Non-pigmented ciliary epithelial cell (primary cell): Measurements from ENCODE around the gene CCNH.

Experiments used
- DNase-seq: peaks from one replicate; pipeline ENCODE4 v3.0.0-alpha.2; 2010; ENCODE audit warnings: low read depth

CCNH gene

DNA sequence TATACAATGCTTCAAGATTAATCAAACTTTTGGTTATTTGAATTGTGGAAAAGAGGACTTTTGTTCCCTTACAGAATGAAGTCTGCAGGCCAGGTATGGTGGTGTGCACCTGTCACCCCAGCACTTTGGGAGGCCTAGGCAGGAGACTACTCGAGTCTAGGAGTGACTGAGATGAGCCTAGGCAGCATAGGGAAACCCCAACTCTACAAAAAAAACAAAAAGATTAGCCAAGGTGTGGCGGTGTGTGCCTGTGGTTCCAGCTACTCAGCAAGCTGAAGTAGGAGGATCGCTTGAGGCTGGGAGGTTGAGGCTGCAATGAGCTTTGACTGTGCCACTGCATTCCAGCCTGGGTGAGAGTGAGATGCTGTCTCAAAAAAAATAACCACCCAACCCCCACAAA lies 9.3 kb downstream of the CCNH start:
- no peak for DNase-seq

DNA sequence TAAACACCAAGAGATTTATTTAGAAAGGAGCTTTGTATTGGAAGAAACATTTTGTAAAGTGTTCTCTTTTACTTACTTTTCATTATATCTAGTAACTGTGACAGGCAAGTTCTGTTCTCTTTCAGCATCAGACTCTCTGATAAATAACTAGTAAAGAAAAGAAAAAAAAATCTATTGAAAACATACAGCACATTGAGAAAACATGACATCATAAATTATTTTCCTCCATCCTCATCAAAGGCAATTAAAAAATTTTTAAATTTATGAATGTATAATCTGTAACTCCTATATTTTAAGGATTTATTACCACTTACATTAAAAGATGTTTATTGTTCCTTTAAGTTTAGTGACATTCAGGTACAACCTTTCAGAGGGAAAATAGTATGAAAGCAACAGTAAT lies 11.1 kb downstream of the CCNH start:
- DNase-seq: no peak

DNA sequence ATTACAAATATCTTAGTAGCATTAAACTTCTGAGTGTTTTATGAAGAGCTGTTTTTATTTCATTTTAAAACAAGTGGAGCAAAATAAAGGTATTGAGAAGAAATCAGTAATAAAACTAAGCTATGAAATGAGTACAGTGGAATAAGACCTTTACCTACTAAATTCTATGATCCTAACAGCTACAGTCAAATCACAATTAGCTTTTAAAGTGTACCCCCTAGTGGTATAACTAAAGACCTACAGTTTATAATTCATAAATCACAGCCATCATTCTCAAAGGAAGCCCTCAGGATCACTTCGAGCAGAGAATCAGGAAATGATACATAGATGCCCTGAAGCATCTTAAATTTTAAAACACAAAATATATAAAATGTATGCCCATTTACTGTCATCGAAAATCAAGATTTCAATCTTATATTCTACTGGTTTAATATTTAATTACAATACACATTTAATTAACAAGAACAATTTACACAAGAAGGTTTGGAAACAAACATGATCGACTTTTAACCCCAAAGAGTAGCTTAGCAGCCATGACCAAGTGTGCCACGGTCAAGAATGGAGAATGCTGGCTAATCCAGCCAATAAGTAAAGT lies 12.3 kb downstream of the CCNH start:
- DNase-seq: no peak

DNA sequence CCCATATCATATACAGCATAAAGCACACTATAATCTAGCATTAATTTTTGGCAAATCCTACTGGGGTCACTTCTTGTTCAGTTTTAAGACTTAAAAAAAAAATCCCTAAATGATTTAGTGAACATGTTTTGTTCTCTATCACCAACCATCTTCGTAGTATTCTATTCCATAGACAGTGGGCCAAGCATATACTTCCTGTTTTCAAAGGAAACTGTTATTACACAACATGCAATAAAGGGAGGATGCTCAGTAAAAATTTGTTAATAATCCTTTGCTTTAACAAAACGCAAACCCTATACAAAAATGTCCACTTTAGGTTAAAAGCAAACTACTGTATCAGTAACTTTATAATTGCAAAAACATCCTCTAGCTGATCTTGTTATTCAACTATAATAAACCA lies 13.0 kb downstream of the CCNH start:
- no peak for DNase-seq

DNA sequence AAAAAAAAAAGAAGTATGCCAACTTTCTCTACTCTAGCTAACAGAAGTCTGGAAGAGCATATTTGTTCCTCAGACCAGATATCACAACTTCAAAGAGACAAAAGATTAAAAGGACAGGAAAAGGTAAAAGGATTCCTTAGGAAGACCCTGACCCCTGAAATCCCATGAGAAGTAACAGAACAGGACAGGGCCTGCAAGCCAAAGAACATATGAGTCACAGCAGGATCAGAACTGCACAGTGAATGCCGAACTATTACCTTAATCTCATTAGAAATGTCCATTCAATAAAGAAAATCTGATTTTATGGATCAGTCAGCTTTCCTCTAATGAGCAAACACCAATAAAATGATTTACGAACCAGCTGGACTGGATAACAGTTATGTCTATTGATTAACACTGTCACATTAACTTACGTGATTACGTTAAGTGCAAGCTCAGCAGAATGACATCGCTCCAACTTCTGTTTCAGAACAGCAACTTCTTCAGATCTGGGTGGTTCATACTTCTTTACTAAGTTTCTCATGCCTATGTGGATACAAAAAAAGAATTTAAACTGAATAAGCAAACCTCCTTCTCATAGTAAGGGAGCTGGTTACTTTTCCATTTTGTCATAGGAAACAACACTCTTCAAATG lies 13.6 kb downstream of the CCNH start:
- no peak for DNase-seq

DNA sequence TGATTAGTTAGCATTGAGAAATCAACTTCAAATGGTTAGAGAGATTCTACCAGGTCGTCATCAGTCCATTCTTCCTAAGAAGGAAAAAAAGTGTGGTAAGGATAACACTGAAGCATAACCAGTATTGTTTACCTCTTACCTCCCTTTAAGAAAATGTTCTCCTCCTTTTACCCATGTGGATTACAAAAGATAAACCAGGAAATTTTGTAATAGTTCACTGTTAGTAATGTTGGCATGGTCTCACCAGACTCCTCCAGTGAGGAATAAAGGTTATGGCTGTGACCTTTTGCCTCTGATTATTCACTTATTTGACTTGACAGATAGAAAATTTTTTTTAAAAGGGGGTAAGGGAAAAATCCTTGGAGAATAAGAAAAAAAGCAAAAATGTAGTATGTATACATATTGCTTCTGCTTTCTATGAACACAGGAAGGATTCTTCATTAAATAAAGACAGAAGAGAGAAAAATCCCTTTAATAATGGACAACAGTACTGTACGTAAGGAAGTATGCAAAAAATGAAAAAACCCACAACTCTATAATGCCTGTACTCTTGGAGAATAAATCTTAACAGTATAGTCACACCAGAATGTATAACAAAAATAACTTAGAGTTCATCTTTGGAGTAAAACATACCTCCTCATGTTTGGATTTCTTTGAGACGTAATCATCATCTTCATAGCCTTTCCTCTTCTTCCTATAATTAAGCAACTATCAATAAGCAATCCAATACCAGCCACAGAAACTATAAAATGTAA lies 18.1 kb downstream of the CCNH start:
- DNase-seq: no peak

DNA sequence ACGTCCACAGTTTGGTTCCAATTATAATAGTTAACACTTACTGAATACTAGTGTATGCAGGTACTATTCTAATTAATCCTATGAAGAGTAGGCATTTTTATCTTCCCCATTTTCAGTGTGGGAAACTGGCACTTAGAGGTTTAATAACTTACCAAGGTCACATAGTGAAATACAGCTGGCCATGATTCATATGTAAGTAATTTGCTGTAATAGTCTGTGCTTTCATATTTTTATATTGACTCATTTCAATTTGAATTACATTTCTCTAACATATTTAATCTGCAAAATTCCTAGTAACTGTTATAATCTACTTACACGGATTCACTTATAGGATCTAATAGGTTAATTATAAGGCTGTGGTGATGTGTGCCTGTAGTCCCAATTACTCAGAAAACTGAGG lies 19.4 kb downstream of the CCNH start:
- peak; percentile 68 for DNase-seq

DNA sequence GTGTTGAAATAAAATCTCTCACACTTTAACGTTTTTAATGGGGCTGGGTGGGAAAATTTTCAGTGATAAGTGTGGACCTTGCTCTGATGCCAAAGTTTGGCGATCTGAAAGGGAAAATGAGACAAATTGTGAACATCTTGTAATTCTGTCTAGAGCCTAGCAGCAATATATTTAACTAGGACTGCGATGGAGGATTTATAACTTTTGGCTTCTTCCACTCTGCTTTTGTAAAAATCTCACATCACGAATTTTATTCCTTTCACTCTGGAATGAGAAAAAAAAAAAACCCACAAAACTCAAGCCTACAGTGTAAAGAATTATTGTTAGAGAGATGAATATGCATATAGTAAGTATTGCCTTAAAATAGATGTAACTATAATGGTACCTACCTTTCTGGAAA lies 19.9 kb downstream of the CCNH start:
- DNase-seq: no peak

DNA sequence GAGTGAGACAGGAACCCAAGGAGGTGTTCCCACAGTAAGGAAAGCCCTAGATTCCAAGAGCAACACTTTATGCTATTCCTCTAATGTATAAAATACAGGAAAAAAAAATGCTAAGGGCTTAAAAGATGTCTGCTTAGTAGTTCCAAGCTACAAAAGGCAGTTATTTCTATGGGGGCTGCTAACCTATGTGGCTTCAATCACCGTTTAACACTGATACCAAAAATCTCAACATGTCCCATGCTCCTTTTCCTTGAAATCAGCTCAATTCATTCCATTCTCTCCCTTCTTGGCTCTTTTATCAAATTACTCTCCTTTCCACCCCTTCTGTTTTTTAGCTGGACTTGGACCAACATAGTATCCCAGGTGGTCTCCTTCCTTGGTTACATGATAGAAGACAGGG lies 20.6 kb downstream of the CCNH start:
- no peak for DNase-seq

DNA sequence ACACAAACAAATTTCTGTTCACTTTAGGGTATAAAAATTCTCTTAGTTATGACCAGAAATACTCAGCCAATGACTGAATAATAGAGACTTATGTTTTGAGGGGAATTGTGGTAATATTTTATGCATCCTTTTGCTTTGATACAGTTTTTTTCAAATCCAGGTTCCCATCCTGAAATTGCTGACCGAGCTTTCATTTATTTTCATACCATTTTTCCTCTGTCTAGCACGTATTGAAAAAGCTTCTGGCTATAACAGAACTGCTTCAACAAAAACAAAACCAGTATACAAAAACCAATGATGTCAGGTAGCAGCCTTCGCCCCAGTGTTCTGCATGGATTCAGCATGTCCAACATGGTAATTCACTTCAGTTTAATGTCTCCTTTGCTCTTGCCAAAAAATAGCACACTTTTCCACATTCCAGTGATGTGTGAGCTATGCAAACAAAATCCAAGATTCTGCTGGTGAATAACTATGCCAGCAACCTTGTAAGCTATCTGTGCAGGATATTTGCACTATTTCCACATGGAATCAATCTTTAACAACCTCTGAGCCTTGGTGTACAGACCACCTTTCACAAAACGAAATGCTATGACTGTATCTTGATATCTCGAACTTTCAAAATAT lies 22.0 kb downstream of the CCNH start:
- no peak for DNase-seq

DNA sequence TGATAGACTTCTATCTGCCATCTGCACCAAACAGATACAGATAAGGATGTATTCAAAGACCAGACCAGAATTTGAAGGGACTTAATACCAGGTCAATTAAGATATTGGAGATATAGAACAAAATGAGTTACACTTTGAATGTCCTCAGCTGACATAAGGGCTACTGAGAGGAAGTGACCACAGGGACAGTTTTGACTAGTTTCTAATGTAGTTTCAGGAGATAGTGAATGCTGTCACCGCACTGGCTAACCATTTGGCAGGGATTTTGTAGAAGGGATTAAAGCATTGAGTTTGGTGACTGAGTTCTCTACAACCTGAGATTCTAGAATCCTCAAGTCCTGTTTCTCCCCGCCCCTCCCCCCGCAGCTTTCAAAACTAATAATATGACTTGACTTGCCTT lies 22.7 kb downstream of the CCNH start:
- no peak for DNase-seq

DNA sequence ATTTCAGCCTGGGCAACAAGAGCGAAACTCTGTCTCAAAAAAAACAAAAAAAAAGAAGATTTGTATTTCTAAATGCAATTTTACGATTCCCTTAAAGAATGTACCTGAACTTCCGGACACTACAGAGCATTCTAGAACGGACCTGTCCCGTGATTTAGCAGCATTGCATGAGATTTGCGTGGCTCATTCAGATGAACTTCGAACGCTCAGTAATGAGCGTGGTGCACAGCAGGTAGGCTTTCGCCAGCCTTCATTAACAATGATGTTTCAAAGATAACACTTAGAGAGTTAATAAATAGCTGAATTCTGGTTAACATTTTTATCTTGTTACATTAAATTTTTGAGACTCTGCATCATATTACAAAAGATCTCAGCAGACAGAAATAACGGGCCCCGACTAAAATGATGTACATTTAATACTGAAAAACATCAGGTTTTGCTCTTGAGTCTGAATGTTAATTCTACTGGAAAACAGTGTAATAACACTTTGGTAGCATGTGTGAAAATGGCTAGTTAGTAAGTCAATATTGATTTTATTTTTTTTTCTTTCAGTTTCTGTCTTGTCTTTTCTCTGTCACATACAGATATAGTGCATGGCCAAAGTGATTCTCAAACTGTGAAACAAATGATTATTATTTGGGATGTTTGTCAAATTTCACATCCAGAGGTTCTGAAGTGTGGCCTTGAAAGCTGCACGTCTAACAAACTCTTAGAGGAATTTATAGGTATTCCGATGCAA lies 23.3 kb downstream of the CCNH start:
- DNase-seq: no peak

DNA sequence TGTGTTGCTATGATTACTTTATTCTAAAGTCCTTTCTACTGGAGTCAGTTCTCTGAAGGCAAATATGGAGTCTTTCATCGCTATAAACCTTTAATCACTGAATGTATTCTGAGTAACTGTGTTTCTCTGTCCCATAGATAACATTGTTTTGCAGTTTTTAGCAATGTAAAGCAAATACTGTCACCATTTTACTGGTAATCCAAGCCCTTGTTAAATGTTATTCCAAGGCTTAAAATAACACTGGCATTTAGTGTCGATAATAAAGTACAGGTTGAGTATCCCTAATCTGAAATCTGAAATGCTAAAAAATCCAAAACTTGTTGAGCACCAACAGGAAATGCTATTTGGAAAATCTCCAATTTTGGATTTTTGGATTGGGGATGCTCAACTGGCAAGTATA lies 24.6 kb downstream of the CCNH start:
- DNase-seq: no peak

DNA sequence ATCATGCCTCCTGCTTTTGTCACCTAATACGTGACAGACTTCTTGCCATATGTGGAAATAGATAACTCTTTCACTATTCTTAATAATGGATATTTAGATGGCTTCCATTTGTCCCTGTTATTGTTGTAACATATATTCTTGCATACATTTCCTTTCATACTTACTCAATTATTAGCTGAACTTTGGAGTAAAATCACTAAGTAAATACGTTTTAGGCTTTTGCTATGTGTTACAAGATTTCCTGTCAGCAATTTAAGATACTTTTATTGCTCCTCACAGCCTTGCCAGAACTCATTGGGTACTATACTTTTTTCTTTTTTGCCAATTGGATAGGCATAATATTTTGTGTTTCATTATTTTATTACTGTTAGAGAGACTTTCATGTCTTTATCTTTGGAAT lies 26.9 kb downstream of the CCNH start:
- DNase-seq: no peak

DNA sequence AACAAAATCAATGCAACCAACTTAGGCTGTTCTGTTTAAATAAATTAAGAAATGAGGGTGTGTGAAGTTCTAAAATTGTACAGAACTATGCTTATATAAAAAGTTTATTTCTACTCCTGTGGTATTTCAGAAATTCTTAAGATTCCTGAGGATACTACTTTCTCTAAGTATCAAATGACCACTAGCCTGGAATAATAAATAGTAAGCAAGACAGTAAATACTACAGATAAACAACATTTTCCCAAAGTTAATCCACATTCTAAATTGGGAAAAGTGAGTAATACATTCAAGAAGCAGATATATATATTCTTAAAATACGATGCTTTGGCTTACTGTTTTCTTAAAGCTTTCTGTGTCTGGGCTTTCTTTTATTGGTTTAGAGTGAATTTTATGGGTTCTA lies 29.5 kb downstream of the CCNH start:
- DNase-seq: no peak

DNA sequence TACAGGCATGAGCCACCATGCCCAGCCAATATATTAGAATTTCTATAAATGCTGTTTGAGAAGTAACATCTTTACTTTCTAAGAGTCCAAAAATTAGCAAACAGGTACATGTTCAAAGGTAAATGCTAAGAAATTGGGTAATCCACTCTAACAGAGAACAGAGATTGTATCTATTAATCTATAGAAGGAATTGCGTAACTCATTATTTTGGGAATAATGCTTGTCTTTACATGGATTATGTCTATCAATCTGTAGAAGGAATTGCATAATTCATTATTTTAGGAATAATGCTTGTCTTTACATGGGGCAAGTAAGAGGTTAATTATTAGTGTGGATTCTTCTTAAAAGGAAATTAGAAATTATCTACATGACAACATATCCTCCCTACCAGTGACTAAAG lies 30.5 kb downstream of the CCNH start:
- no peak for DNase-seq

DNA sequence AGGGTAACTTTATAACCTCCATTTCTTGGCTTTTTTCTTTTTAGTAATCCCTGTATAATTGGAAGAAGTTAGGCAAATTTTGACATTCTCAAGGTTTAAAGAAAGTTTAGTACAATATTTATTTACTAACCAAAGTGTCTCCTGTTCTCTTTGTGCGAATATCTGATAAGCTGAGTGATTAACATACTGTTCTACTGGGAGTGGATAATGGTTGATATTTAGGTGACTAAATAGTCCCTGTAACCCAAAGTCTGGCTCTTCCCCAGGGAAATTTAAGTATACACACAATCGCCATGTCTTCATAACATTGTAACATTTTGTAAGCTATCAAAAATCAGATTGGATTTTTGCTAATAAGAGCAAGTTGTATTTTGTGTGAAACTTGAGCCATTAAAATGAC lies 40.0 kb downstream of the CCNH start:
- no peak for DNase-seq

DNA sequence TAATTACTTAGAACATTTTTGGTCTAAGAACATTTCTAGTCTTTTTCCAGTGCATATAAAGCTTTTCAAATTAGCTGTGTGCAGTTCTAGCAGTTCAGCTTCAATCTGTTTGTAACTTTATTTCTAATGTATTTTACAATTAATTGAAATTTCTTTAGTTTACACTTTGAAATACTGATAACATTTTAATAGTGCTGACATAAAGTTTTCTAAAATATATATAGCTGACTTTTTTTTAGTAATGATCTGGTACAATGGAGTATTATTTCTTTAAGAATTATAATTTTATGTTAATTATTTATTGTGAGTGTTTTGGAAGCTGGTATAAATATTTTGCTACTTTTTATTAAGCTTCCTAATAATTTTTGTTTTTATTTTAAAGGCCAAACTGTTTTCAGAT lies 43.3 kb downstream of the CCNH start:
- no peak for DNase-seq

DNA sequence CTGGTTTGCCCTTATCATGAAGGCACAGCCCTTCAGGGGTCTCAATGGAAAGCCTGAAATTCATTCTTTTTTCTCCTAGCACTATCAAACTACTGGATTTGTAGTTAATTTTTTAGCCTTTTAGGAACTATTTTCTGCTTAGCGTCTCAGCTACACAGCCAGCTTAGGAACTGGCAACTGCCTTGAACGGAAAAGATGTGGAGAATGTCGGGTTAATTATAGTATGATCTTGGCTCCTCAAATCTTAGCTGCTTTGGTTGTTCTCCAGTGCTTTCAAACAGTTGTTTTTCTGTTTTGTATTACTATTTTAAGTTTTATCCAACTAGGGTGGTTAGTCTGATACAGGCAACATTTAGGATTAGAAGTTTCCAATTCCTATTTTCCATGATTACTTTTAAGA lies 44.1 kb downstream of the CCNH start:
- no peak for DNase-seq

DNA sequence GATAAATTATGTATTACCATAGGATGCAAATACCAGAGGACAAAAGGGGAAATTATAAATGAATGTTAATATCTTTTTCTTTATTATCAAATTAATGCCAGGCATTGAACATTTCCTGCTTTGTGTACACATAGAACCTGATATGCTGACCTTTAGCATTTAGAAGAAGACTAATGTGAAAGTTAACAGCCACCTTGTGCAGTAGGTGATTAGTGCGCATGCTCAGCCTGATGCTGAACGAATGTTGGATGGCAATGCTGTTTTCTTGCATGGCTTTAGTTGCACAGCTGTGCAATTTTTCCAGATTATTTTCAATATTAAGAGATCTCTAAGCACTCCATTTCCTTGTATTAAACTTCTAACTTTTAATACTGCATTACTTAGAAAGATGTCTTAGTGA lies 45.5 kb downstream of the CCNH start:
- no peak for DNase-seq

DNA sequence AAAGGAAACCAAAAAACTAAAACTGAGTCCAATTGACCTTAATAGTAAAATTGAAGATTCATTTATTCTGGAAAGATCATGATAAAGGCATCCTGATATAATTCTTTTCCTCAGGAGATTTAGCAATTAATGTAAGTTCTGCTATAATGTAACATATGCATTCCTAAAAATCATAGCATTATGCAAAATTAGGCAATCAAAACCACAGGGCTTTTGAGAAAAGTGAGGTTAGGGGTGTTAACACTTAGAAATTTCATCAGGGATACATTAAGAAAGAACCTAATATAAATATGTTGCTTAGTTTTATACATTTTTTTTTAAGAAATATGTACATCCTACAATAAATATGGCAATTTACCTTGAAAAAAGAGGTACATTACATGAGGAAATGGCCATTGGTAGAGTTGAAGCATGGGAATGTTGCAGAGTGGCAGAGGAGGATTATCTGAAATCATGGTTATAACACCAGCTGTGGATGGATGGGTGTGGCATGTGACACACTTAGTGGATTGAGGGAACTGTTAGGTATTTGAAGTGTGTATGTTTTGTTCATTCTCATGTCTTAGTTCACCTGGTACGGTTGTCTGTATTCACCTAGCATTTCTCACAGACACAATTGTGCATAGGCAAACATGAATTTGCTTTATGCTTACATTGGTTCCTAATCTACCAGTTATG lies 51.1 kb downstream of the CCNH start:
- no peak for DNase-seq

DNA sequence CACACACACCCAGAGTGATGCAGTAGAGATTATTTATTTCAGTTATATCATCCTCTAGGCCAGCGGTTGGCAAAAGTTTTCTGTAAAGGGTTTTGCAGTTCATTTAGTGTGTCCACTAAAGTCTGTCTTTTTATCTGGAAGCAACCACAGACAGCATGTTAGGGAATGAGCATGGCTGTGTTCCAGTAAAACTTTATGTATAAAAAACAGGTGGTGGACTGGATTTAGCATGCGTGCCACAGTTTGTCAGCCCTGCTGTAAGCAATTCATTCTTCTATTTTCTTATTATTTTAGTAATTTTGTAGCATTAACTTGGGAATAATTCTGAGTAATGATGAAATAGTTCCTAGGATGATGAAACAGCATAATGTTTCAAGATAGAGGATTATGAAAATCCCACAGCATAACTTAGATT lies 51.7 kb downstream of the CCNH start:
- no peak for DNase-seq
